HL-60 (cell line): ENCODE measurements around the gene ACTN1.

ENCODE experiments used
- CTCF ChIP-seq: IDR thresholded peaks from one replicate; pipeline ENCODE4 v1.5.1; 2011; ENCODE audit warnings: low read length, control low read depth, inconsistent platforms; ENCODE audit not compliant: insufficient read depth
- GABPA ChIP-seq: IDR thresholded peaks from 2 replicates; pipeline ENCODE4 v1.6.1; 2012; ENCODE audit warnings: low read depth

- TF ChIP-seq GABPA (no peak), CTCF (no peak)
Observed at GRCh38 chr14:68950111-68950510, 29.0 kb downstream of the ACTN1 start.
